Transverse colon (tissue), 4 donors: ENCODE measurements around the gene KIAA0586. TPM values are rescaled to one million over a fixed set of nuclear protein-coding genes. Genes with fewer than 3 reads are reported as not detected.

Experiments used
- DNase-seq: peaks from one replicate; pipeline ENCODE4 v3.0.0-alpha.2; 2019
- H3K27ac ChIP-seq, 4 donors: fragments of 200-600 bp; sonication (generic); 2 replicates each; pipeline ENCODE4 v1.5.1; 2016 to 2018; ENCODE audit warnings: inconsistent platforms in 4 of 4
- H3K27me3 ChIP-seq: fragments of 200-600 bp; sonication (generic); 2 replicates; pipeline ENCODE4 v1.5.1; 2017; ENCODE audit warnings: inconsistent platforms
- H3K36me3 ChIP-seq, 4 donors: fragments of 200-600 bp; sonication (generic); 2 replicates each; pipeline ENCODE4 v1.5.1; 2017 to 2019; ENCODE audit warnings: inconsistent platforms in 4 of 4
- H3K4me1 ChIP-seq, 4 donors: fragments of 200-600 bp; sonication (generic); 2 replicates each; pipeline ENCODE4 v1.5.1; 2017 to 2020; ENCODE audit warnings: inconsistent platforms in 4 of 4
- H3K4me3 ChIP-seq, 4 donors: fragments of 200-600 bp; sonication (generic); 1 replicate in 1 of 4; 2 replicates in 3 of 4; pipeline versions ENCODE4 v1.5.1 to v1.6.1; 2017 to 2019; ENCODE audit warnings: inconsistent platforms in 4 of 4
- H3K9me3 ChIP-seq, 2 donors: fragments of 200-600 bp; sonication (generic); 2 replicates each; pipeline ENCODE4 v1.5.1; 2017 to 2019; ENCODE audit warnings: inconsistent platforms in 2 of 2
- EP300 ChIP-seq: sonication (generic); formaldehyde crosslinking; IDR thresholded peaks from one replicate; pipeline ENCODE4 v1.6.1; 2017; ENCODE audit warnings: antibody characterized with exemption, low read depth
- POLR2A ChIP-seq: fragments of 450-650 bp; IDR thresholded peaks from one replicate; pipeline ENCODE4 v1.6.1; 2016; ENCODE audit warnings: antibody characterized with exemption, mild to moderate bottlenecking, moderate library complexity
- POLR2AphosphoS5 ChIP-seq, 3 donors: sonication (generic); formaldehyde crosslinking; IDR thresholded peaks; one replicate each; pipeline ENCODE4 v1.6.1; 2016; ENCODE audit warnings: antibody characterized with exemption in 3 of 3
- WGBS, 2 donors: methylation state at CpG; one replicate each; pipeline ENCODE4 v1.1.5; 2018; ENCODE audit warnings: low coverage in 1 of 2; 5-methylcytosine and 5-hydroxymethylcytosine counted together
- in situ Hi-C, 4 donors: fragments of 200-750 bp; cut with MboI; loops; one replicate each; pipeline versions ENCODE4 v1.15.0 to v1.15.1; 2017; ENCODE audit warnings: low sequenced_read_pairs in 3 of 4, low pct_ligation_motif_present in 1 of 4, low pct_unique_long_range_greater_than_20kb in 1 of 4
- intact Hi-C: fragments of 100-400 bp; cut with DNase I; formaldehyde crosslinking; loops from one replicate; pipeline ENCODE4 v1.15.1; 2023; ENCODE audit warnings: low total_unique reads
- total RNA-seq, 4 donors: library from RNA; depleted of rRNA; stranded (reverse); fragments of >200 nt; gene quantifications; one replicate each; pipeline ENCODE4 v1.1.0, GENCODE V29; 2016
- TF ChIP-seq, protein P1 (sequence below), 5 experiments: fragments of 200-600 bp in 3 of 5; fragments of 450-650 bp in 2 of 5; sonication (generic) in 3 of 5; IDR thresholded peaks; 1 replicate in 2 of 5; 2 replicates in 3 of 5; pipeline ENCODE4 v1.5.1; 2016 to 2017; ENCODE audit warnings: antibody characterized with exemption in 5 of 5, inconsistent platforms in 3 of 5, mild to moderate bottlenecking in 2 of 5, moderate library complexity in 1 of 5

KIAA0586 gene
- total RNA-seq, 4 donors from 2014 or later: 9.4 to 17.8 (median 12.5) TPM

DNA sequence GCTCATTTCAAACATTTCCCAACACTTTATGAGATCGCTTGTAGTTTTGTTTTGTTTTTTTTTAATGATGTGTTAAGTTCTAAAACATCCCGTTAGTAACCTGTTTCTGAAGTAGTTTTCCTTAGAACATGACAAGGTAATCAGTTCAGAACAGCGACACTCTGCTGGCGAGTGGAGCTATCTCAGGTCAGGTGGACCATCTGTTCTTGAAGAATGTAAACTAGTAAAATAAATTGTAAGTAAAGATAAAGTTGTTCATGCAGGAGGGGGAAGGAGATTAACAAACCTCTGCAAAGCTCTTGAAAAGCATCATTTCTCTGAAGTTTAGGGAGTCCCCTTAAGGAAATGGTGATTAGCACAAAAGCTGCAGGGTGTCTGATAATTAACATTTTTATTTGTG lies 138.3 kb downstream of the KIAA0586 start:
- Histone ChIP-seq H3K27ac (no peak overlapping the region), H3K9me3 (no peaks in the 10 kb centered on the region), H3K4me1 (peaks cover 0 to 9% (median 0%) of the 10 kb centered on the region in 4 donors), H3K4me3 (no peak overlapping the region), H3K27me3 (no peaks in the 10 kb centered on the region), H3K36me3 (no peaks in the 10 kb centered on the region)
- intact Hi-C loops: no loop called here
- in situ Hi-C loops: no loop called here
- DNase-seq: no peak
- 53 to 59% methylated on average over 4 of the region's 4 CpGs for WGBS, 2 donors
- TF ChIP-seq POLR2A: no peak
- no peak for TF ChIP-seq EP300
- TF ChIP-seq, protein P1, sequence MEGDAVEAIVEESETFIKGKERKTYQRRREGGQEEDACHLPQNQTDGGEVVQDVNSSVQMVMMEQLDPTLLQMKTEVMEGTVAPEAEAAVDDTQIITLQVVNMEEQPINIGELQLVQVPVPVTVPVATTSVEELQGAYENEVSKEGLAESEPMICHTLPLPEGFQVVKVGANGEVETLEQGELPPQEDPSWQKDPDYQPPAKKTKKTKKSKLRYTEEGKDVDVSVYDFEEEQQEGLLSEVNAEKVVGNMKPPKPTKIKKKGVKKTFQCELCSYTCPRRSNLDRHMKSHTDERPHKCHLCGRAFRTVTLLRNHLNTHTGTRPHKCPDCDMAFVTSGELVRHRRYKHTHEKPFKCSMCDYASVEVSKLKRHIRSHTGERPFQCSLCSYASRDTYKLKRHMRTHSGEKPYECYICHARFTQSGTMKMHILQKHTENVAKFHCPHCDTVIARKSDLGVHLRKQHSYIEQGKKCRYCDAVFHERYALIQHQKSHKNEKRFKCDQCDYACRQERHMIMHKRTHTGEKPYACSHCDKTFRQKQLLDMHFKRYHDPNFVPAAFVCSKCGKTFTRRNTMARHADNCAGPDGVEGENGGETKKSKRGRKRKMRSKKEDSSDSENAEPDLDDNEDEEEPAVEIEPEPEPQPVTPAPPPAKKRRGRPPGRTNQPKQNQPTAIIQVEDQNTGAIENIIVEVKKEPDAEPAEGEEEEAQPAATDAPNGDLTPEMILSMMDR (IDR thresholded peaks at IDR 0.05): no peak
- TF ChIP-seq POLR2AphosphoS5 (IDR thresholded peaks at IDR 0.05): no peak

- in situ Hi-C loops: no loop called here
- no peak for DNase-seq
- WGBS, 2 donors: 91 to 94% methylated on average over 2 to 3 of the region's 3 CpGs
Measured at GRCh38 chr14:58566979-58567378, 139.5 kb downstream of the KIAA0586 start.

GRCh38 chr14:58568322-58568721 lies 140.8 kb downstream of the KIAA0586 start:
- no peaks in the 10 kb centered on the region for H3K4me1 ChIP-seq
- no peak overlapping the region for H3K4me3 ChIP-seq
- WGBS, 2 donors: 82 to 96% methylated on average over 3 of the region's 3 CpGs
- H3K27me3 ChIP-seq: no peaks in the 10 kb centered on the region
- no peaks in the 10 kb centered on the region for H3K9me3 ChIP-seq
- H3K27ac ChIP-seq: no peak overlapping the region
- intact Hi-C loops: no loop called here
- no peak for DNase-seq
- H3K36me3 ChIP-seq: no peaks in the 10 kb centered on the region
- TF ChIP-seq POLR2A (no peak), POLR2AphosphoS5 (IDR thresholded peaks at IDR 0.05) (no peak), EP300 (no peak)
- TF ChIP-seq, protein P1 (IDR thresholded peaks at IDR 0.05): no peak
- in situ Hi-C loops: no loop called here

More at GRCh38 chr14:58566979-58567378, 139.5 kb downstream of the KIAA0586 start:
- intact Hi-C loops: no loop called here
- peaks cover 0 to 6% (median 0%) of the 10 kb centered on the region in 4 donors for H3K4me1 ChIP-seq
- TF ChIP-seq EP300 (no peak), POLR2AphosphoS5 (IDR thresholded peaks at IDR 0.05) (no peak), POLR2A (no peak)
- TF ChIP-seq, protein P1 (IDR thresholded peaks at IDR 0.05): no peak
- no peaks in the 10 kb centered on the region for H3K9me3 ChIP-seq
- no peak overlapping the region for H3K4me3 ChIP-seq
- H3K27me3 ChIP-seq: no peaks in the 10 kb centered on the region
- no peak overlapping the region for H3K27ac ChIP-seq
- H3K36me3 ChIP-seq: no peaks in the 10 kb centered on the region

GRCh38 chr14:58571256-58571655 lies 143.7 kb downstream of the KIAA0586 start:
- Histone ChIP-seq H3K27ac (peak overlapping the region in 1 of 4 donors; percentile 0), H3K9me3 (no peaks in the 10 kb centered on the region), H3K4me1 (no peaks in the 10 kb centered on the region), H3K36me3 (no peaks in the 10 kb centered on the region), H3K27me3 (no peaks in the 10 kb centered on the region), H3K4me3 (no peak overlapping the region)
- in situ Hi-C loops: no loop called here
- TF ChIP-seq, protein P1 (IDR thresholded peaks at IDR 0.05): no peak
- TF ChIP-seq POLR2AphosphoS5 (IDR thresholded peaks at IDR 0.05): no peak
- no peak for TF ChIP-seq EP300
- no peak for TF ChIP-seq POLR2A
- DNase-seq: no peak
- intact Hi-C loops: no loop called here
- WGBS, 2 donors: 92 to 93% methylated on average over 7 of the region's 7 CpGs
